IMR-90 (cell line): ENCODE measurements around the gene PCK2.

Experiments
- BHLHE40 ChIP-seq: fragments of 150-350 bp; IDR thresholded peaks from 2 replicates; pipeline ENCODE4 v1.6.1; 2016; ENCODE audit warnings: mild to moderate bottlenecking, low read depth, low read length
- CEBPB ChIP-seq: IDR thresholded peaks from 2 replicates; pipeline ENCODE4 v1.6.1; 2012; ENCODE audit warnings: low read depth, low read length, improper control_type of control experiment
- CHD1 ChIP-seq: IDR thresholded peaks from 2 replicates; pipeline ENCODE4 v1.6.1; 2012; ENCODE audit warnings: low read depth, low read length, improper control_type of control experiment
- FOS ChIP-seq: fragments of 150-350 bp; IDR thresholded peaks from 2 replicates; pipeline ENCODE4 v1.6.1; 2016; ENCODE audit warnings: low read depth, low read length
- MAFK ChIP-seq: IDR thresholded peaks from 2 replicates; pipeline ENCODE4 v1.6.1; 2012; ENCODE audit warnings: low read depth, low read length, improper control_type of control experiment
- MAZ ChIP-seq: IDR thresholded peaks from 2 replicates; pipeline ENCODE4 v1.6.1; 2012; ENCODE audit warnings: low read depth, mild to moderate bottlenecking, low read length, improper control_type of control experiment, moderate library complexity, borderline replicate concordance
- MXI1 ChIP-seq: IDR thresholded peaks from 2 replicates; pipeline ENCODE4 v1.6.1; 2012; ENCODE audit warnings: low read depth, mild to moderate bottlenecking, low read length, moderate library complexity, borderline replicate concordance
- NFE2L2 ChIP-seq: fragments of 150-350 bp; IDR thresholded peaks from 2 replicates; pipeline ENCODE4 v1.6.1; 2016; ENCODE audit warnings: low read depth, mild to moderate bottlenecking, low read length
- POLR2A ChIP-seq: IDR thresholded peaks from 2 replicates; pipeline ENCODE4 v1.6.1; 2012; ENCODE audit warnings: mild to moderate bottlenecking, low read depth, low read length
- RAD21 ChIP-seq: IDR thresholded peaks from 2 replicates; pipeline ENCODE4 v1.6.1; 2012; ENCODE audit warnings: low read length, improper control_type of control experiment
- RCOR1 ChIP-seq: IDR thresholded peaks from 2 replicates; pipeline ENCODE4 v1.6.1; 2012; ENCODE audit warnings: mild to moderate bottlenecking, low read length, improper control_type of control experiment; ENCODE audit not compliant: insufficient replicate concordance
- RFX5 ChIP-seq: IDR thresholded peaks from 2 replicates; pipeline ENCODE4 v1.8.0; 2012; ENCODE audit warnings: low read depth, mild to moderate bottlenecking, low read length, moderate library complexity
- TF ChIP-seq, protein P1 (sequence below): conservative IDR thresholded peaks from 2 replicates; pipeline ENCODE4 v1.5.1; 2012; ENCODE audit warnings: mild to moderate bottlenecking, low read depth, low read length, improper control_type of control experiment
- TF ChIP-seq, protein P2 (sequence below): fragments of 150-350 bp; IDR thresholded peaks from 2 replicates; pipeline ENCODE4 v1.6.1; 2017; ENCODE audit warnings: mild to moderate bottlenecking, antibody characterized with exemption, low read length, low read depth

DNA sequence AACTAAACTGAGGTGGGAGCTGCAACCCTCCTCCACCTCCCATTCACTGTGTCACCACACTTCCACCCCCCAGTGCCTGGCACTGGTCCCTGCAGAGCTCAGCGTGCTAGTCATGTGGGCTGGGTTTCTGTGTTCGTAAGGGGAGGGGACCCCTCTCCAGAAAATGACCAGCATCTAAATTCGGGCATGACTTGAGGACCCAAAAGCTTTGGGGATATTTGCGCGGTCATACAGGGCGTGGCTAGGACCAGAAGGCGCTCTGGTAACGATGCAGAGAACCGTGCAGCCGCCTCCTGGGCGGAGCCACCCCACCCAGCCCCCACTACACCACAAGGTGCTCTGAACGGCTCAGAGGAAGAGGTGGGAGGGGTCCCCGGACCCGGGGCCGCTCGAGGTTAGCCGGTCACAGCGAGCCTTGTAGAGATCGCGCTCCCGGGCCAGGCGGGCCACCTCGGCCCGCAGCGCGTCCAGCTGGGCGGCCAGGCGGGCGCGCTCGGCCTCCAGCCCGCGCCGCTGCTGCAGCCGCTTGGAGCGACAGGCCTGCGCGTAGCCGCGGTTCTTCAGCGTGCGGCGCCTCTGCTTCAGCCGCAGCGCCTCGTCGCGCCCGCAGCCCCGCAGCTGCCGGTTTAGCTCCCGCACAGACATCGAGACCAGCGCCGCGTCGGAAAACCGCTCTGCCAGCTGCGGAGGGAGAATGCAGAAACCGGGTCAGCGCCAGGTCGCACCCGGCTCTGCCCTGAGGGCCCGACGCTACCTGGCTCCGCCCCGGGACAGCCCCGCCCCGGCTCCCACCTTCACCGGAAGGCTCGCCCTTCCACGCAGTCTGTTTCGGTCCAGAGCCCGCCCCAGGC lies 13.0 kb upstream of the PCK2 start:
- TF ChIP-seq, protein P1, sequence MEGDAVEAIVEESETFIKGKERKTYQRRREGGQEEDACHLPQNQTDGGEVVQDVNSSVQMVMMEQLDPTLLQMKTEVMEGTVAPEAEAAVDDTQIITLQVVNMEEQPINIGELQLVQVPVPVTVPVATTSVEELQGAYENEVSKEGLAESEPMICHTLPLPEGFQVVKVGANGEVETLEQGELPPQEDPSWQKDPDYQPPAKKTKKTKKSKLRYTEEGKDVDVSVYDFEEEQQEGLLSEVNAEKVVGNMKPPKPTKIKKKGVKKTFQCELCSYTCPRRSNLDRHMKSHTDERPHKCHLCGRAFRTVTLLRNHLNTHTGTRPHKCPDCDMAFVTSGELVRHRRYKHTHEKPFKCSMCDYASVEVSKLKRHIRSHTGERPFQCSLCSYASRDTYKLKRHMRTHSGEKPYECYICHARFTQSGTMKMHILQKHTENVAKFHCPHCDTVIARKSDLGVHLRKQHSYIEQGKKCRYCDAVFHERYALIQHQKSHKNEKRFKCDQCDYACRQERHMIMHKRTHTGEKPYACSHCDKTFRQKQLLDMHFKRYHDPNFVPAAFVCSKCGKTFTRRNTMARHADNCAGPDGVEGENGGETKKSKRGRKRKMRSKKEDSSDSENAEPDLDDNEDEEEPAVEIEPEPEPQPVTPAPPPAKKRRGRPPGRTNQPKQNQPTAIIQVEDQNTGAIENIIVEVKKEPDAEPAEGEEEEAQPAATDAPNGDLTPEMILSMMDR = no peak
- TF ChIP-seq CEBPB (no peak), POLR2A (no peak), BHLHE40 (no peak), RCOR1 (no peak), FOS (no peak), RAD21 (no peak), MAFK (no peak), MXI1 (no peak), NFE2L2 (no peak), RFX5 (no peak), MAZ (no peak), CHD1 (no peak)
- TF ChIP-seq, protein P2, sequence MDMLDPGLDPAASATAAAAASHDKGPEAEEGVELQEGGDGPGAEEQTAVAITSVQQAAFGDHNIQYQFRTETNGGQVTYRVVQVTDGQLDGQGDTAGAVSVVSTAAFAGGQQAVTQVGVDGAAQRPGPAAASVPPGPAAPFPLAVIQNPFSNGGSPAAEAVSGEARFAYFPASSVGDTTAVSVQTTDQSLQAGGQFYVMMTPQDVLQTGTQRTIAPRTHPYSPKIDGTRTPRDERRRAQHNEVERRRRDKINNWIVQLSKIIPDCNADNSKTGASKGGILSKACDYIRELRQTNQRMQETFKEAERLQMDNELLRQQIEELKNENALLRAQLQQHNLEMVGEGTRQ = no peak
